Caco-2 (cell line): ENCODE measurements around the gene NR2F1. TPM values are rescaled to one million over a fixed set of nuclear protein-coding genes. Genes with fewer than 3 reads are reported as not detected.

ENCODE experiments used
- BruUV-seq: library from RNA; stranded (reverse); fragments of 400-500 nt; replicated peaks from 2 replicates; lab custom pipeline; 2021; lab: Mats Ljungman, UMichigan
- CTCF ChIA-PET: fragments of 300-600 bp; sonication (Branson Sonifier 250); formaldehyde crosslinking; loops from one replicate; lab custom pipeline; 2022; ENCODE audit warnings: antibody characterized with exemption; lab: Charles Lee
- POLR2A ChIA-PET: fragments of 300-600 bp; sonication (Branson Sonifier 250); formaldehyde crosslinking; loops from one replicate; lab custom pipeline; 2022; ENCODE audit warnings: antibody characterized with exemption; lab: Charles Lee
- DNase-seq, 2 experiments: peaks; one replicate each; pipeline versions ENCODE4 v3.0.0 to v3.0.0-alpha.2; 2020 to 2022
- H3K27me3 ChIP-seq: replicated peaks from 2 replicates; pipeline ENCODE4 v1.6.0; 2011; ENCODE audit warnings: low read length; ENCODE audit not compliant: control insufficient read depth, insufficient read depth
- H3K36me3 ChIP-seq: 2 replicates; pipeline ENCODE4 v1.5.1; 2011; ENCODE audit warnings: low read length; ENCODE audit not compliant: control insufficient read depth, insufficient read depth
- H3K4me1 ChIP-seq: fragments of 250-450 bp; sonication (Bioruptor Pico); 2 replicates; pipeline ENCODE4 v1.5.1; 2020; ENCODE audit warnings: mild to moderate bottlenecking
- H3K4me3 ChIP-seq: 2 replicates; pipeline ENCODE4 v1.5.1; 2011; ENCODE audit warnings: low read depth, mild to moderate bottlenecking, control low read depth, low read length
- H3K9me3 ChIP-seq: fragments of 250-450 bp; sonication (Bioruptor Pico); 2 replicates; pipeline ENCODE4 v1.5.1; 2020; ENCODE audit warnings: mild to moderate bottlenecking, moderate library complexity
- H3K27ac Mint-ChIP-seq: one replicate; pipeline ENCODE4 v1.8.0; 2022; ENCODE audit warnings: mixed read lengths; ENCODE audit not compliant: unreplicated experiment
- H3K27me3 Mint-ChIP-seq: one replicate; pipeline ENCODE4 v1.8.0; 2022; ENCODE audit warnings: mixed read lengths; ENCODE audit not compliant: insufficient read depth, unreplicated experiment
- H3K36me3 Mint-ChIP-seq: one replicate; pipeline ENCODE4 v1.8.0; 2022; ENCODE audit warnings: mild to moderate bottlenecking, mixed read lengths; ENCODE audit not compliant: insufficient read depth, unreplicated experiment
- H3K4me1 Mint-ChIP-seq: one replicate; pipeline ENCODE4 v1.8.0; 2022; ENCODE audit warnings: low read depth, mixed read lengths; ENCODE audit not compliant: unreplicated experiment
- H3K4me3 Mint-ChIP-seq: one replicate; pipeline ENCODE4 v1.8.0; 2022; ENCODE audit warnings: mild to moderate bottlenecking, moderate library complexity, mixed read lengths; ENCODE audit not compliant: unreplicated experiment
- H3K9me3 Mint-ChIP-seq: one replicate; pipeline ENCODE4 v1.8.0; 2022; ENCODE audit warnings: mixed read lengths; ENCODE audit not compliant: unreplicated experiment
- intact Hi-C: fragments of 100-400 bp; cut with micrococcal nuclease; formaldehyde crosslinking; loops from one replicate; pipeline ENCODE4 v1.10.0; 2022; ENCODE audit not compliant: unreplicated experiment
- total RNA-seq: library from RNA; stranded (reverse); gene quantifications from 2 replicates; pipeline ENCODE4 v1.2.3, GENCODE V29; 2022
- TF ChIP-seq, protein P1 (sequence below), 2 experiments: fragments of 200-600 bp in 1 of 2; IDR thresholded peaks; 1 replicate in 1 of 2; 2 replicates in 1 of 2; pipeline versions ENCODE4 v1.5.1 to v1.8.0; 2011 to 2022; ENCODE audit warnings: antibody characterized with exemption in 1 of 2, control low read depth in 1 of 2, inconsistent platforms in 1 of 2, low read depth in 1 of 2, low read length in 1 of 2, mild to moderate bottlenecking in 1 of 2, moderate library complexity in 1 of 2; ENCODE audit not compliant: insufficient read depth in 1 of 2, severe bottlenecking in 1 of 2, unreplicated experiment in 1 of 2

The NR2F1 gene
- total RNA-seq, 1 experiment from 2014 or later = 0.70 TPM

DNA sequence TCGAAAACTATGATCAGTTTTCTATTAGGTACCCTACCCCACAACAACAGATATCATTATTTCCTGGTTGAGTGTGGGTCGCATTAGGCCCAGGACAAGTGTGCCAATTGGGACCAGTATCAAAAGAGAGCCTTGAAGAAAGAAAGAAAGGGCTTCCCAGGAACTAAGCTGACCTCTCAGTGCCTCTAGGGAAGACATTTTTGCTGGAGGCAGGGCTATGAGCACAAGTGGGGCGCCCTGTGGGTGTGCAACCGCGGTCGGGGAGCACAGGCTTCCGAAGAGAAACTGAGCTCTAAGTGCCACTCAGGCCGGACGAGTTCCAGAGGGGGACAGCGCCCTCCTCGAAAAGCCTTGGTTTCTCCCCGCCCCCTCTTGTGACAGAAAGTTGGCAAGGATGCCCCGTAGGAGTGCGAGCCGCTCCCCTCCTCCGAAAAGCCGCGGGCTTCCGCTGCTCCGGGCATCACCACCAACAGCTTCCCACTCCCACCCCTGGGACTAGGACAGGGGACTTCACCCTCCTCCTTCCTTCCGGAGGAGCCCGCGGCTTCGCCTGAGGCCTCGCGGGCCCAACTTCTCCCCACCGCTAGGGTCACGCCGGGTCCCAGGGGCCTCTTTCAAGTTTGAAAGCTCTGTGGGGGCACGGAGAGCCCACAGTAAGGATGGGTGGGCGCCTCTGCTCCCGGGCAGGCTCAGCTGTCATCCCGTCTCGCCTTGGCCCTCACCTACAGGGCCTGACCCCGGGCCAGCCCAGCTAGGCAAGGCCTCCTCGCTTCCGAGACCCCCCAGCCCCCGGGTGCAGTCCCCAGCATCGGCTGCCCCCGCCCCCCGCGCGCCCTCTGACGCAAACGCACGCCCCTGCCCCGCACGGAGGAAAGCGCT is 4.0 kb upstream of the NR2F1 start:
- no peak overlapping the region for H3K4me3 Mint-ChIP-seq
- BruUV-seq = no TSS peak
- H3K9me3 ChIP-seq = no peaks in the 10 kb centered on the region
- H3K36me3 ChIP-seq = no peaks in the 10 kb centered on the region
- no peak overlapping the region for H3K27ac Mint-ChIP-seq
- H3K4me3 ChIP-seq = no peak overlapping the region
- intact Hi-C loops = no loop called here
- H3K4me1 ChIP-seq = peaks cover 14% of the 10 kb centered on the region
- 0 out of 2 replicates have a peak, but pooled peaks cover 1% of the 10 kb centered on the region for H3K27me3 ChIP-seq
- H3K9me3 Mint-ChIP-seq = no peaks in the 10 kb centered on the region
- TF ChIP-seq, protein P1, sequence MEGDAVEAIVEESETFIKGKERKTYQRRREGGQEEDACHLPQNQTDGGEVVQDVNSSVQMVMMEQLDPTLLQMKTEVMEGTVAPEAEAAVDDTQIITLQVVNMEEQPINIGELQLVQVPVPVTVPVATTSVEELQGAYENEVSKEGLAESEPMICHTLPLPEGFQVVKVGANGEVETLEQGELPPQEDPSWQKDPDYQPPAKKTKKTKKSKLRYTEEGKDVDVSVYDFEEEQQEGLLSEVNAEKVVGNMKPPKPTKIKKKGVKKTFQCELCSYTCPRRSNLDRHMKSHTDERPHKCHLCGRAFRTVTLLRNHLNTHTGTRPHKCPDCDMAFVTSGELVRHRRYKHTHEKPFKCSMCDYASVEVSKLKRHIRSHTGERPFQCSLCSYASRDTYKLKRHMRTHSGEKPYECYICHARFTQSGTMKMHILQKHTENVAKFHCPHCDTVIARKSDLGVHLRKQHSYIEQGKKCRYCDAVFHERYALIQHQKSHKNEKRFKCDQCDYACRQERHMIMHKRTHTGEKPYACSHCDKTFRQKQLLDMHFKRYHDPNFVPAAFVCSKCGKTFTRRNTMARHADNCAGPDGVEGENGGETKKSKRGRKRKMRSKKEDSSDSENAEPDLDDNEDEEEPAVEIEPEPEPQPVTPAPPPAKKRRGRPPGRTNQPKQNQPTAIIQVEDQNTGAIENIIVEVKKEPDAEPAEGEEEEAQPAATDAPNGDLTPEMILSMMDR (IDR thresholded peaks at IDR 0.05; ENCODE audit: insufficient read depth in 1 of 2, low read depth in 1 of 2, low read length in 1 of 2, severe bottlenecking in 1 of 2, unreplicated experiment in 1 of 2) = no peak
- H3K27me3 Mint-ChIP-seq = peaks cover 7% of the 10 kb centered on the region
- H3K4me1 Mint-ChIP-seq = peaks cover 15% of the 10 kb centered on the region
- ChIA-PET CTCF (no interaction called here), POLR2A (no interaction called here)
- H3K36me3 Mint-ChIP-seq = no peaks in the 10 kb centered on the region
- no peak for DNase-seq

DNA sequence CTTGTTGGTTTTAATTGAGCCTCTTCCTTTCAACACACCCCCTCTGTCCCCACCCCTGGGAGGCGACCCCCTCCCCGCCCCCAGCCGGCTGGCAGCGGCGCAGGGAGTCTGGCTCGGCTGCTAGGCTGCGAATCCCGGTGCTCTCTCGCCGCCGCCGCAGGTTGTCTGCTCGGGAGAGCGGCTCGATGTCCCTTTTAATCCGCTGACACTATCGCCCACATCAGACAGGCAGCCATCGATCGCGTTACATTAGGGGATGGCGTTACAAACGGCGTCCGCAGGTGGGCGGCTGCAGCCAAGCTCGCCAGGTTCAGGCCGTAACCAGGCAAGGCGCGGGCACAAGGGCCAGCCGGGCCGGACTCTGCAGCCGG is 3.3 kb upstream of the NR2F1 start:
- Mint-ChIP-seq H3K9me3 (no peaks in the 10 kb centered on the region), H3K36me3 (no peaks in the 10 kb centered on the region), H3K4me3 (no peak overlapping the region), H3K27me3 (peaks cover 7% of the 10 kb centered on the region), H3K27ac (no peak overlapping the region), H3K4me1 (peaks cover 15% of the 10 kb centered on the region)
- POLR2A ChIA-PET = no interaction called here
- Histone ChIP-seq H3K4me3 (peak overlapping the region; percentile 55), H3K4me1 (peaks cover 14% of the 10 kb centered on the region), H3K27me3 (0 out of 2 replicates have a peak, but pooled peaks cover 1% of the 10 kb centered on the region), H3K9me3 (no peaks in the 10 kb centered on the region), H3K36me3 (no peaks in the 10 kb centered on the region)
- CTCF ChIA-PET = no interaction called here
- TF ChIP-seq, protein P1 (IDR thresholded peaks at IDR 0.05; ENCODE audit: insufficient read depth in 1 of 2, low read depth in 1 of 2, low read length in 1 of 2, severe bottlenecking in 1 of 2, unreplicated experiment in 1 of 2) = no peak
- no TSS peak for BruUV-seq
- DNase-seq = no peak
- intact Hi-C loops = loop anchor here (5.0 to 10.0 kb wide), 2 partner anchors 103 to 735 kb away; no protein-coding TSS in a partner anchor

- H3K27ac Mint-ChIP-seq = no peak overlapping the region
These were observed 2.7 kb upstream of the NR2F1 start for GRCh38 chr5:93580063-93580926.

More at GRCh38 chr5:93580063-93580926, 2.7 kb upstream of the NR2F1 start:
- TF ChIP-seq, protein P1 (IDR thresholded peaks at IDR 0.05; ENCODE audit: insufficient read depth in 1 of 2, low read depth in 1 of 2, low read length in 1 of 2, severe bottlenecking in 1 of 2, unreplicated experiment in 1 of 2) = no peak
- H3K4me1 Mint-ChIP-seq = peaks cover 15% of the 10 kb centered on the region
- no peak overlapping the region for H3K4me3 Mint-ChIP-seq
- peaks cover 7% of the 10 kb centered on the region for H3K27me3 Mint-ChIP-seq
- no peaks in the 10 kb centered on the region for H3K36me3 Mint-ChIP-seq
- peaks cover 14% of the 10 kb centered on the region for H3K4me1 ChIP-seq
- H3K9me3 Mint-ChIP-seq = no peaks in the 10 kb centered on the region
- no peaks in the 10 kb centered on the region for H3K9me3 ChIP-seq
- 0 out of 2 replicates have a peak, but pooled peaks cover 1% of the 10 kb centered on the region for H3K27me3 ChIP-seq
- no peaks in the 10 kb centered on the region for H3K36me3 ChIP-seq
- peak overlapping the region; percentile 55 for H3K4me3 ChIP-seq
- POLR2A ChIA-PET = no interaction called here
- intact Hi-C loops = loop anchor here (5.0 to 10.0 kb wide), 2 partner anchors 102 to 735 kb away; no protein-coding TSS in a partner anchor
- CTCF ChIA-PET = interaction anchor here (0.7 kb wide), 1 partner anchor 221 kb away, joined by 3 read pairs; no protein-coding TSS in a partner anchor
- peak in 1 of 2 experiments; percentile 20 for DNase-seq
- BruUV-seq = no TSS peak
